Esophagus muscularis mucosa (tissue), 3 donors: Measurements from ENCODE around the gene ABHD6.

Experiments used
- POLR2A ChIP-seq: fragments of 450-650 bp; IDR thresholded peaks from one replicate; pipeline ENCODE4 v1.6.1; 2017; ENCODE audit warnings: antibody characterized with exemption, moderate library complexity, mild to moderate bottlenecking, low read depth
- TF ChIP-seq, protein P1 (sequence below), 3 experiments: fragments of 200-600 bp in 2 of 3; fragments of 450-650 bp in 1 of 3; sonication (generic) in 2 of 3; IDR thresholded peaks; one replicate each; pipeline ENCODE4 v1.5.1; 2017 to 2019; ENCODE audit warnings: antibody characterized with exemption in 3 of 3, mild to moderate bottlenecking in 2 of 3, moderate library complexity in 1 of 3

DNA sequence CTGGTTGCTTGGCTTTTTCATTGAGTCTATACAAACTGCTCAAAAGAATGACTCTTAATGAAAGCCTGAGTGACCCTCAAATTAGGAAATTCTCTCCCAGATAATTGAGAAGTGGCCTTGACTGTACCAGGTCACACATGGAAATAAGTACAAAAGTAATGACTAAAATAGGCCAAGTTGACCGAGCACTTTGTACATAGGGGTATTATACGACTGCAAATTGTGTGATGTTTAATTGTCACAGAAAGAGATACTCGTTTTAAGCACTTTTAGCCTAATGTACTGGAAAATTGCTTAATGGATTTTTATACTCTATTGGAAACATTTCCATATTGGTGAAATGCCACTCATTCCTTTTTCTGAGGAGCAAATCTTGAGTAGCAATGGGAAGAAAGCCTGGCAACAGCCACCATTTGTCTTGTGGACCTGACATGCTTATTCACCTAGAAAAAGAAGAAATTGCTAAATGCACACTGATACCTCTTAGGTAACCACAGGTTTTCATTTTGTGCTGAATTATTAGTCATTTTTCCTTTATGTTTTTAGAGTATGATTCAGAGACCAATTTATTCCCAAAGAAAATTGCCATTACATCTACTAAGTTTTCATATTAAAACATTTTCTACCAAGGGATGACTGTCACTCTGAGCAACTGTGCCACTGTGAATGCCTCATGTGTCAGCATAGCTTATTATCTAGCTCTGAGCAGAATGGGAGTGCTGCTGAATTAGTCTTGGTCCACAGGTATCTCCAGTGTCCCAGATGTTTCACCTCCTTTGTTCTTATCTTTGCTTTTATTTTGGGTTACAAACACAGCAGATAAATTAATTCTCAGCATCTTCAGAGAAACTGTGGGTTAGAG, 86.2 kb downstream of the ABHD6 start:
- TF ChIP-seq, protein P1, sequence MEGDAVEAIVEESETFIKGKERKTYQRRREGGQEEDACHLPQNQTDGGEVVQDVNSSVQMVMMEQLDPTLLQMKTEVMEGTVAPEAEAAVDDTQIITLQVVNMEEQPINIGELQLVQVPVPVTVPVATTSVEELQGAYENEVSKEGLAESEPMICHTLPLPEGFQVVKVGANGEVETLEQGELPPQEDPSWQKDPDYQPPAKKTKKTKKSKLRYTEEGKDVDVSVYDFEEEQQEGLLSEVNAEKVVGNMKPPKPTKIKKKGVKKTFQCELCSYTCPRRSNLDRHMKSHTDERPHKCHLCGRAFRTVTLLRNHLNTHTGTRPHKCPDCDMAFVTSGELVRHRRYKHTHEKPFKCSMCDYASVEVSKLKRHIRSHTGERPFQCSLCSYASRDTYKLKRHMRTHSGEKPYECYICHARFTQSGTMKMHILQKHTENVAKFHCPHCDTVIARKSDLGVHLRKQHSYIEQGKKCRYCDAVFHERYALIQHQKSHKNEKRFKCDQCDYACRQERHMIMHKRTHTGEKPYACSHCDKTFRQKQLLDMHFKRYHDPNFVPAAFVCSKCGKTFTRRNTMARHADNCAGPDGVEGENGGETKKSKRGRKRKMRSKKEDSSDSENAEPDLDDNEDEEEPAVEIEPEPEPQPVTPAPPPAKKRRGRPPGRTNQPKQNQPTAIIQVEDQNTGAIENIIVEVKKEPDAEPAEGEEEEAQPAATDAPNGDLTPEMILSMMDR (IDR thresholded peaks at IDR 0.05): no peak
- TF ChIP-seq POLR2A: no peak
